Upper lobe of left lung (tissue), 4 donors: ENCODE data around the gene F7.

Source experiments
- EP300 ChIP-seq, 4 donors: sonication (generic); formaldehyde crosslinking; IDR thresholded peaks; one replicate each; pipeline ENCODE4 v1.5.1; 2017; ENCODE audit warnings: antibody characterized with exemption in 4 of 4, control low read depth in 2 of 4
- POLR2A ChIP-seq, 4 donors: fragments of 450-650 bp; IDR thresholded peaks; one replicate each; pipeline ENCODE4 v1.5.1; 2016 to 2017; ENCODE audit warnings: antibody characterized with exemption in 4 of 4, mild to moderate bottlenecking in 2 of 4
- TF ChIP-seq, protein P1 (sequence below), 6 experiments: fragments of 450-650 bp in 4 of 6; fragments of 200-600 bp in 2 of 6; sonication (generic) in 2 of 6; IDR thresholded peaks; one replicate each; pipeline ENCODE4 v1.5.1; 2016 to 2019; ENCODE audit warnings: antibody characterized with exemption in 6 of 6

DNA sequence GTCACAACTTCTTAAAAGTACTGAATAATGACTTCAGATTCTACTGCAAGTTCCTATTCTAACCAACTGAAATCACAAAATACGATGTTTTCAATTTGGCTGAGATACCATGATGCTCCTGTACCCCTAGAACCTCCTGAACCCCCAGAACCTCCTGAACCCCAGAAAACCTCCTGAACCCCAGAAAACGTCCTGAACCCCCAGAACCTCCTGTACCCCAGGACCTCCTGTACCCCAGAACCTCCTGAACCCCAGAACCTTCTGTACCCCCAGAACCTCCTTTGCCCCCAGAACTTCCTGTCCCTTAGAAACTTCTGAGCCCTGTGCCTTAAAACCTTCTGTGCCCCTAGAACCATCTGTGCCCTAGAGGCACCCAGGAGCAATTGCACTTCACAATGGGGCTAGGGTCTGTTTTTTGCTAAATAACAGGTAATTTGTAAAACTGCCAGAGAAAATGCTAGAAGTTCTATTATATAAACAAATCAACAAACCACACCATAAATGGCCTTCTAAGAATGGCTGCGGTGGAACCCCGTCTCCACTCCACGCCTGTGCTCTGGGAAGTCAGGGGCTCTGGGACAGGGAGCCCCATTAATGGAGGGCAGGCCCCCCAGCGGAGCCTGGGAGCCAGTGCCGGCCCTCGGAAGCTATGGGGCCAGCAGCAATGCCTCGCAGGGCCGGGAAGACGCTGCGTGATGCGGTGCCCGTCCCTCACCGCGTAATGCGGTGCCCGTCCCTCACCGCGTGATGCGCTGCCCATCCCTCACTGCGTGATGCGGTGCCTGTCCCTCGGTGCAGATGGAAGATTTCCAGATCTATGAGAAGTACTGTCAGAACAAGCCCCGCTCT lies 21.3 kb upstream of the F7 start:
- TF ChIP-seq, protein P1, sequence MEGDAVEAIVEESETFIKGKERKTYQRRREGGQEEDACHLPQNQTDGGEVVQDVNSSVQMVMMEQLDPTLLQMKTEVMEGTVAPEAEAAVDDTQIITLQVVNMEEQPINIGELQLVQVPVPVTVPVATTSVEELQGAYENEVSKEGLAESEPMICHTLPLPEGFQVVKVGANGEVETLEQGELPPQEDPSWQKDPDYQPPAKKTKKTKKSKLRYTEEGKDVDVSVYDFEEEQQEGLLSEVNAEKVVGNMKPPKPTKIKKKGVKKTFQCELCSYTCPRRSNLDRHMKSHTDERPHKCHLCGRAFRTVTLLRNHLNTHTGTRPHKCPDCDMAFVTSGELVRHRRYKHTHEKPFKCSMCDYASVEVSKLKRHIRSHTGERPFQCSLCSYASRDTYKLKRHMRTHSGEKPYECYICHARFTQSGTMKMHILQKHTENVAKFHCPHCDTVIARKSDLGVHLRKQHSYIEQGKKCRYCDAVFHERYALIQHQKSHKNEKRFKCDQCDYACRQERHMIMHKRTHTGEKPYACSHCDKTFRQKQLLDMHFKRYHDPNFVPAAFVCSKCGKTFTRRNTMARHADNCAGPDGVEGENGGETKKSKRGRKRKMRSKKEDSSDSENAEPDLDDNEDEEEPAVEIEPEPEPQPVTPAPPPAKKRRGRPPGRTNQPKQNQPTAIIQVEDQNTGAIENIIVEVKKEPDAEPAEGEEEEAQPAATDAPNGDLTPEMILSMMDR (IDR thresholded peaks at IDR 0.05) = no peak
- TF ChIP-seq EP300 (IDR thresholded peaks at IDR 0.05) = no peak
- TF ChIP-seq POLR2A (IDR thresholded peaks at IDR 0.05) = no peak
